Measurements from ENCODE around the gene PAPPA. TPM values are rescaled to one million over a fixed set of nuclear protein-coding genes. Genes with fewer than 3 reads are reported as not detected.

The PAPPA gene
- polyA plus RNA-seq, 1 of the 3 experiments (the other 2 are of a cell fraction): 44.5 TPM

- WGBS (ENCODE audit: low lambda C conversion rate): 91% methylated on average over 2 of the region's 2 CpGs
Observed at GRCh38 chr9:116414374-116414773, 260.8 kb downstream of the PAPPA start.

DNA sequence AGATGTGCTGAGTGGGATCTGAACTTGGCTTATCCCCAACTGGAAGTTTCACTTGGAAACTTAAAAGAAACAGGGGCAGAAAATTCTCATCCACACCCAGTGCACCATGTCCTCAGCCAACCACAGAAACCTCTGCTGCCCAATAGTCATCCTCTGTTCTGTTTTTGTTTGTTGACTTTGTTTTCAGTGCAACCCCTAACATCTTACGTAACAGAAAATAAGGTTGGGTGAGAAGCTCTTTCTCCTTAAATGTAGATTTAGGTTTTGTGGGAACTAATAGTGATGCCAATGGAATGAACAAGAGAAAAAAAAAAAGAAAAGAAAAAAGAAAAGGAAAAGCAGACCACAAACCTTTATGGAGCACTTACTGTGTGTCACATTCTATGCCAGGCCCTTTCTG lies 262.8 kb downstream of the PAPPA start:
- POLR2A ChIA-PET: no interaction called here
- H3F3A ChIP-seq (replicated peaks; ENCODE audit: insufficient read depth): no peaks in the 10 kb centered on the region
- no peaks in the 10 kb centered on the region for H3K4me1 ChIP-seq (ENCODE audit: control insufficient read depth in 1 of 2, insufficient read depth in 2 of 2, low read depth in 1 of 2, low read length in 1 of 2)
- no peak overlapping the region for H2AFZ ChIP-seq (ENCODE audit: low read depth)
- 91% methylated on average over 1 of the region's 1 CpG for WGBS (ENCODE audit: low lambda C conversion rate)
- no peak overlapping the region for H3K4me3 ChIP-seq (ENCODE audit: low read depth in 2 of 2, low read length in 1 of 2)
- CTCF ChIA-PET: interaction anchor here (0.9 to 1.3 kb wide), 3 partner anchors 17 to 155 kb away, joined by 3 to 4 read pairs (median 3); no protein-coding TSS in a partner anchor
- TF ChIP-seq FOXM1 (IDR thresholded peaks at IDR 0.05; ENCODE audit: low read depth) (no peak), RCOR1 (IDR thresholded peaks at IDR 0.05; ENCODE audit: low read length) (no peak), SMC3 (IDR thresholded peaks at IDR 0.05; ENCODE audit: low read depth, low read length) (no peak), USF2 (IDR thresholded peaks at IDR 0.05; ENCODE audit: borderline replicate concordance, low read depth, low read length) (no peak), IRF3 (IDR thresholded peaks at IDR 0.05; ENCODE audit: low read depth, low read length) (no peak)
- no peaks in the 10 kb centered on the region for H3K27me3 ChIP-seq (ENCODE audit: insufficient read depth)
- H3K9me3 ChIP-seq: no peaks in the 10 kb centered on the region
- H3K79me2 ChIP-seq (ENCODE audit: insufficient read depth): no peaks in the 10 kb centered on the region
- H3K9me2 ChIP-seq: no peaks in the 10 kb centered on the region
- no peak overlapping the region for H3K4me2 ChIP-seq
- no peaks in the 10 kb centered on the region for H4K20me1 ChIP-seq (ENCODE audit: insufficient read depth)
- H3K9ac ChIP-seq: no peak overlapping the region
- peaks cover 0 to 23% of the 10 kb centered on the region in 2 experiments for H3K36me3 ChIP-seq (replicated peaks in 1 of 2; ENCODE audit: control insufficient read depth in 1 of 2, insufficient read depth in 2 of 2, low read length in 1 of 2)
- no peak for DNase-seq
- no peak overlapping the region for H3K27ac ChIP-seq (ENCODE audit: low read depth in 2 of 2, low read length in 1 of 2)

More at GRCh38 chr9:116414374-116414773, 260.8 kb downstream of the PAPPA start:
- no peaks in the 10 kb centered on the region for H3K4me1 ChIP-seq (ENCODE audit: control insufficient read depth in 1 of 2, insufficient read depth in 2 of 2, low read depth in 1 of 2, low read length in 1 of 2)
- H3K9me2 ChIP-seq: no peaks in the 10 kb centered on the region
- no peak overlapping the region for H2AFZ ChIP-seq (ENCODE audit: low read depth)
- H3K27ac ChIP-seq (ENCODE audit: low read depth in 2 of 2, low read length in 1 of 2): no peak overlapping the region; a peak in 1 of 4 replicates
- H3K4me2 ChIP-seq: no peak overlapping the region
- ChIA-PET POLR2A (no interaction called here), CTCF (no interaction called here)
- no peaks in the 10 kb centered on the region for H3K27me3 ChIP-seq (ENCODE audit: insufficient read depth)
- no peaks in the 10 kb centered on the region for H3K79me2 ChIP-seq (ENCODE audit: insufficient read depth)
- no peak overlapping the region for H3K9ac ChIP-seq
- H3K4me3 ChIP-seq (ENCODE audit: low read depth in 2 of 2, low read length in 1 of 2): no peak overlapping the region
- no peaks in the 10 kb centered on the region for H4K20me1 ChIP-seq (ENCODE audit: insufficient read depth)
- no peaks in the 10 kb centered on the region for H3K9me3 ChIP-seq
- H3K36me3 ChIP-seq (replicated peaks in 1 of 2; ENCODE audit: control insufficient read depth in 1 of 2, insufficient read depth in 2 of 2, low read length in 1 of 2): peaks cover 0 to 14% of the 10 kb centered on the region in 2 experiments
- TF ChIP-seq RFX5 (IDR thresholded peaks at IDR 0.05; ENCODE audit: low read length) (no peak), TCF12 (IDR thresholded peaks at IDR 0.05) (no peak), SMC3 (IDR thresholded peaks at IDR 0.05; ENCODE audit: low read depth, low read length) (no peak), RXRA (IDR thresholded peaks at IDR 0.05; ENCODE audit: borderline replicate concordance, low read depth) (no peak), RAD21 (IDR thresholded peaks at IDR 0.05; ENCODE audit: low read length) (no peak), POLR2AphosphoS5 (IDR thresholded peaks at IDR 0.05; ENCODE audit: low read depth, low read length) (no peak), USF1 (IDR thresholded peaks at IDR 0.05; ENCODE audit: borderline replicate concordance, low read depth) (no peak), TEAD4 (IDR thresholded peaks at IDR 0.05; ENCODE audit: borderline replicate concordance, insufficient read depth) (no peak), NRF1 (IDR thresholded peaks at IDR 0.05; ENCODE audit: low read depth, low read length) (no peak), GATA2 (CRISPR knock-in tag; IDR thresholded peaks at IDR 0.05) (no peak)
- no peak for DNase-seq
- no peaks in the 10 kb centered on the region for H3F3A ChIP-seq (replicated peaks; ENCODE audit: insufficient read depth)
